Fibroblast of the aortic adventitia (primary cell): Measurements from ENCODE around the gene TNS4. TPM values are rescaled to one million over a fixed set of nuclear protein-coding genes. Genes with fewer than 3 reads are reported as not detected.

Source experiments
- DNase-seq: peaks from one replicate; pipeline ENCODE4 v3.0.0-alpha.2; 2010; ENCODE audit warnings: low read depth
- H3K4me3 ChIP-seq: 2 replicates; pipeline ENCODE4 v1.5.1; 2011; ENCODE audit warnings: low read depth, mild to moderate bottlenecking, control low read depth, low read length, moderate library complexity
- total RNA-seq: library from RNA; depleted of rRNA; stranded (reverse); fragments of >200 nt; gene quantifications from 2 replicates; pipeline ENCODE4 v1.2.3, GENCODE V29; 2012; ENCODE audit warnings: low replicate concordance
- TF ChIP-seq, protein P1 (sequence below): IDR thresholded peaks from 2 replicates; pipeline ENCODE4 v1.5.1; 2011; ENCODE audit warnings: mild to moderate bottlenecking, low read length, control low read depth, inconsistent platforms; ENCODE audit not compliant: insufficient read depth

TNS4 gene, protein sequence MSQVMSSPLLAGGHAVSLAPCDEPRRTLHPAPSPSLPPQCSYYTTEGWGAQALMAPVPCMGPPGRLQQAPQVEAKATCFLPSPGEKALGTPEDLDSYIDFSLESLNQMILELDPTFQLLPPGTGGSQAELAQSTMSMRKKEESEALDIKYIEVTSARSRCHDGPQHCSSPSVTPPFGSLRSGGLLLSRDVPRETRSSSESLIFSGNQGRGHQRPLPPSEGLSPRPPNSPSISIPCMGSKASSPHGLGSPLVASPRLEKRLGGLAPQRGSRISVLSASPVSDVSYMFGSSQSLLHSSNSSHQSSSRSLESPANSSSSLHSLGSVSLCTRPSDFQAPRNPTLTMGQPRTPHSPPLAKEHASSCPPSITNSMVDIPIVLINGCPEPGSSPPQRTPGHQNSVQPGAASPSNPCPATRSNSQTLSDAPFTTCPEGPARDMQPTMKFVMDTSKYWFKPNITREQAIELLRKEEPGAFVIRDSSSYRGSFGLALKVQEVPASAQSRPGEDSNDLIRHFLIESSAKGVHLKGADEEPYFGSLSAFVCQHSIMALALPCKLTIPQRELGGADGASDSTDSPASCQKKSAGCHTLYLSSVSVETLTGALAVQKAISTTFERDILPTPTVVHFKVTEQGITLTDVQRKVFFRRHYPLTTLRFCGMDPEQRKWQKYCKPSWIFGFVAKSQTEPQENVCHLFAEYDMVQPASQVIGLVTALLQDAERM
- total RNA-seq: not detected in 2 replicates

- TF ChIP-seq, protein P1, sequence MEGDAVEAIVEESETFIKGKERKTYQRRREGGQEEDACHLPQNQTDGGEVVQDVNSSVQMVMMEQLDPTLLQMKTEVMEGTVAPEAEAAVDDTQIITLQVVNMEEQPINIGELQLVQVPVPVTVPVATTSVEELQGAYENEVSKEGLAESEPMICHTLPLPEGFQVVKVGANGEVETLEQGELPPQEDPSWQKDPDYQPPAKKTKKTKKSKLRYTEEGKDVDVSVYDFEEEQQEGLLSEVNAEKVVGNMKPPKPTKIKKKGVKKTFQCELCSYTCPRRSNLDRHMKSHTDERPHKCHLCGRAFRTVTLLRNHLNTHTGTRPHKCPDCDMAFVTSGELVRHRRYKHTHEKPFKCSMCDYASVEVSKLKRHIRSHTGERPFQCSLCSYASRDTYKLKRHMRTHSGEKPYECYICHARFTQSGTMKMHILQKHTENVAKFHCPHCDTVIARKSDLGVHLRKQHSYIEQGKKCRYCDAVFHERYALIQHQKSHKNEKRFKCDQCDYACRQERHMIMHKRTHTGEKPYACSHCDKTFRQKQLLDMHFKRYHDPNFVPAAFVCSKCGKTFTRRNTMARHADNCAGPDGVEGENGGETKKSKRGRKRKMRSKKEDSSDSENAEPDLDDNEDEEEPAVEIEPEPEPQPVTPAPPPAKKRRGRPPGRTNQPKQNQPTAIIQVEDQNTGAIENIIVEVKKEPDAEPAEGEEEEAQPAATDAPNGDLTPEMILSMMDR: no peak
Observed at GRCh38 chr17:40501499-40501911, at the start of gene TNS4. Gene TNS4, minus strand, starts transcription at chr17:40501623. Its CDS starts 5,198 bp downstream, at chr17:40496425.

GRCh38 chr17:40550608-40551007 lies 49.2 kb upstream of the TNS4 start:
- DNase-seq: peak; percentile 97
- H3K4me3 ChIP-seq: no peak overlapping the region

More at GRCh38 chr17:40501499-40501911, at the start of gene TNS4:
- H3K4me3 ChIP-seq: no peak within 1 kb of the TSS
- no peak for DNase-seq

GRCh38 chr17:40548982-40549685 lies 47.7 kb upstream of the TNS4 start:
- TF ChIP-seq, protein P1: no peak
- DNase-seq: peak; percentile 91
- H3K4me3 ChIP-seq: no peak overlapping the region

More at GRCh38 chr17:40550608-40551007, 49.2 kb upstream of the TNS4 start:
- TF ChIP-seq, protein P1: no peak

GRCh38 chr17:40548491-40548981 lies 47.1 kb upstream of the TNS4 start:
- no peak overlapping the region for H3K4me3 ChIP-seq
- TF ChIP-seq, protein P1: no peak
- no peak for DNase-seq

GRCh38 chr17:40547785-40548478 lies 46.5 kb upstream of the TNS4 start:
- DNase-seq: no peak
- TF ChIP-seq, protein P1: no peak
- no peak overlapping the region for H3K4me3 ChIP-seq
